Activated B cell treated with CpG ODN at 0.5 μM for 24 hours (primary cell): ENCODE data around the gene LPGAT1. TPM values are rescaled to one million over a fixed set of nuclear protein-coding genes. Genes with fewer than 3 reads are reported as not detected.
"Not testable (repeated sequence)": the region's sequence is repeated elsewhere in the genome, so short reads cannot be mapped to it uniquely, and the experiment has no call there.

Experiments used
- ATAC-seq: fragments of 200-7000 bp; cut with Tn5 transposase; one replicate; pipeline ENCODE4 v1.10.0; 2021; ENCODE audit warnings: low read depth, mild to moderate bottlenecking, moderate library complexity
- CTCF ChIA-PET: fragments of 350-600 bp; sonication (Branson Sonifier 250); formaldehyde crosslinking; loops from one replicate; lab custom pipeline; 2021; ENCODE audit warnings: antibody characterized with exemption; lab: Charles Lee
- POLR2A ChIA-PET: fragments of 350-600 bp; sonication (Branson Sonifier 250); formaldehyde crosslinking; loops from one replicate; lab custom pipeline; 2021; ENCODE audit warnings: antibody characterized with exemption; lab: Charles Lee
- DNase-seq: peaks from one replicate; pipeline ENCODE4 v3.0.0; 2022
- H3K27ac Mint-ChIP-seq: one replicate; pipeline ENCODE4 v1.8.0; 2020; ENCODE audit warnings: mixed read lengths
- H3K27me3 Mint-ChIP-seq: one replicate; pipeline ENCODE4 v1.8.0; 2021; ENCODE audit warnings: mixed read lengths
- H3K36me3 Mint-ChIP-seq: one replicate; pipeline ENCODE4 v1.8.0; 2021; ENCODE audit warnings: low read depth, mixed read lengths
- H3K4me1 Mint-ChIP-seq: one replicate; pipeline ENCODE4 v1.8.0; 2021; ENCODE audit warnings: mixed read lengths
- H3K4me3 Mint-ChIP-seq: one replicate; pipeline ENCODE4 v1.8.0; 2020; ENCODE audit warnings: mild to moderate bottlenecking, mixed read lengths
- H3K9me3 Mint-ChIP-seq: one replicate; pipeline ENCODE4 v1.8.0; 2020; ENCODE audit warnings: mixed read lengths
- intact Hi-C: fragments of 100-400 bp; cut with micrococcal nuclease; formaldehyde crosslinking; loops from one replicate; pipeline ENCODE4 v1.15.1; 2024
- total RNA-seq: library from RNA; stranded (reverse); gene quantifications from 2 replicates; pipeline ENCODE4 v1.2.3, GENCODE V29; 2022
- TF ChIP-seq, protein P1 (sequence below): fragments of 200-600 bp; IDR thresholded peaks from one replicate; pipeline ENCODE4 v1.8.0; 2022; ENCODE audit warnings: antibody characterized with exemption, mild to moderate bottlenecking

Gene LPGAT1
- total RNA-seq, 1 donor from 2014 or later = 43.6 TPM

GRCh38 chr1:211723273-211723672 is 107.3 kb downstream of the LPGAT1 start:
- Mint-ChIP-seq H3K4me3 (no peak overlapping the region), H3K36me3 (no peaks in the 10 kb centered on the region), H3K27me3 (peaks cover 5% of the 10 kb centered on the region), H3K9me3 (peaks cover 2% of the 10 kb centered on the region), H3K4me1 (no peaks in the 10 kb centered on the region), H3K27ac (no peak overlapping the region)
- no peak for DNase-seq
- intact Hi-C loops = no loop called here
- POLR2A ChIA-PET = no interaction called here
- CTCF ChIA-PET = no interaction called here
- TF ChIP-seq, protein P1, sequence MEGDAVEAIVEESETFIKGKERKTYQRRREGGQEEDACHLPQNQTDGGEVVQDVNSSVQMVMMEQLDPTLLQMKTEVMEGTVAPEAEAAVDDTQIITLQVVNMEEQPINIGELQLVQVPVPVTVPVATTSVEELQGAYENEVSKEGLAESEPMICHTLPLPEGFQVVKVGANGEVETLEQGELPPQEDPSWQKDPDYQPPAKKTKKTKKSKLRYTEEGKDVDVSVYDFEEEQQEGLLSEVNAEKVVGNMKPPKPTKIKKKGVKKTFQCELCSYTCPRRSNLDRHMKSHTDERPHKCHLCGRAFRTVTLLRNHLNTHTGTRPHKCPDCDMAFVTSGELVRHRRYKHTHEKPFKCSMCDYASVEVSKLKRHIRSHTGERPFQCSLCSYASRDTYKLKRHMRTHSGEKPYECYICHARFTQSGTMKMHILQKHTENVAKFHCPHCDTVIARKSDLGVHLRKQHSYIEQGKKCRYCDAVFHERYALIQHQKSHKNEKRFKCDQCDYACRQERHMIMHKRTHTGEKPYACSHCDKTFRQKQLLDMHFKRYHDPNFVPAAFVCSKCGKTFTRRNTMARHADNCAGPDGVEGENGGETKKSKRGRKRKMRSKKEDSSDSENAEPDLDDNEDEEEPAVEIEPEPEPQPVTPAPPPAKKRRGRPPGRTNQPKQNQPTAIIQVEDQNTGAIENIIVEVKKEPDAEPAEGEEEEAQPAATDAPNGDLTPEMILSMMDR = no peak
- no peak for ATAC-seq

GRCh38 chr1:211722277-211723175 is 108.0 kb downstream of the LPGAT1 start:
- H3K36me3 Mint-ChIP-seq = no peaks in the 10 kb centered on the region
- TF ChIP-seq, protein P1 = no peak
- intact Hi-C loops = no loop called here
- H3K9me3 Mint-ChIP-seq = peaks cover 2% of the 10 kb centered on the region
- H3K27me3 Mint-ChIP-seq = peaks cover 5% of the 10 kb centered on the region
- ChIA-PET POLR2A (no interaction called here), CTCF (no interaction called here)
- DNase-seq = no peak
- H3K27ac Mint-ChIP-seq = no peak overlapping the region
- H3K4me1 Mint-ChIP-seq = no peaks in the 10 kb centered on the region
- no peak for ATAC-seq
- H3K4me3 Mint-ChIP-seq = no peak overlapping the region

- POLR2A ChIA-PET, ATAC-seq, H3K27me3 Mint-ChIP-seq, H3K4me1 Mint-ChIP-seq, H3K27ac Mint-ChIP-seq, H3K9me3 Mint-ChIP-seq, H3K4me3 Mint-ChIP-seq, H3K36me3 Mint-ChIP-seq, DNase-seq, intact Hi-C loops, CTCF ChIA-PET: not testable (repeated sequence)
These were observed 114.0 kb downstream of the LPGAT1 start for GRCh38 chr1:211716555-211716954.

- ATAC-seq (no peak), DNase-seq (no peak)
- Mint-ChIP-seq H3K4me3 (no peak overlapping the region), H3K36me3 (no peaks in the 10 kb centered on the region), H3K27me3 (no peaks in the 10 kb centered on the region), H3K4me1 (peaks cover 4% of the 10 kb centered on the region), H3K9me3 (peaks cover 4% of the 10 kb centered on the region), H3K27ac (no peak overlapping the region)
- CTCF ChIA-PET = no interaction called here
- POLR2A ChIA-PET = no interaction called here
- intact Hi-C loops = no loop called here
- TF ChIP-seq, protein P1 = no peak
These were observed 114.6 kb downstream of the LPGAT1 start for GRCh38 chr1:211715971-211716370.

DNA sequence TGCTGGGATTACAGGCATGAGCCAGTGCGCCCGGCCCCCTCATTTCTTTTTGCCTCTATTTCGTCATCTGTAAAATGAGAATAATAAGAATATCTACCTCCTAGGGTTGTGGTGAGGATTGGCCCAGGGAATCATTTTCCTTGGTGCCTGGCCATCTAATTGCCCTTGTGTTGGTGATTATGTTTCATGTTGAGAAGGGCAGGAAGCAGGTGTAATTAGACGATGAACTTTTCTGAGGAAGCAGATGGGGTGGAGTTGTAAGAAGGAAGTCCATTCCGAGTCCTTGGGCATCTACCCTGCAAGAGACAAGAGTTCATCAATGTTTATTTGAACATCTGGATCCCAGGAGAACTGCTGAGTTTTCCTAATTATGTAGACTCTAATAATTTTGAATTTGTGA is 116.4 kb downstream of the LPGAT1 start:
- DNase-seq (no peak), ATAC-seq (no peak)
- TF ChIP-seq, protein P1 = no peak
- H3K4me3 Mint-ChIP-seq = no peak overlapping the region
- H3K4me1 Mint-ChIP-seq = peaks cover 9% of the 10 kb centered on the region
- POLR2A ChIA-PET = no interaction called here
- peaks cover 2% of the 10 kb centered on the region for H3K9me3 Mint-ChIP-seq
- intact Hi-C loops = no loop called here
- CTCF ChIA-PET = no interaction called here
- H3K27ac Mint-ChIP-seq = no peak overlapping the region
- no peaks in the 10 kb centered on the region for H3K36me3 Mint-ChIP-seq
- H3K27me3 Mint-ChIP-seq = no peaks in the 10 kb centered on the region
